OCI-LY7 (cell line): Measurements from ENCODE around the gene CABYR.

Experiments
- EZH2phosphoT487 ChIP-seq: fragments of 200-600 bp; sonication (generic); IDR thresholded peaks from 2 replicates; pipeline ENCODE4 v1.6.1; 2018; ENCODE audit warnings: low read depth, borderline replicate concordance, mild to moderate bottlenecking, mixed run types, antibody characterized with exemption, low read length, moderate library complexity, mixed read lengths
- TF ChIP-seq, protein P1 (sequence below): fragments of 200-600 bp; sonication (generic); conservative IDR thresholded peaks from 2 replicates; pipeline ENCODE4 v1.5.1; 2014; ENCODE audit warnings: mild to moderate bottlenecking, antibody characterized with exemption, low read length, moderate library complexity, mixed read lengths

DNA sequence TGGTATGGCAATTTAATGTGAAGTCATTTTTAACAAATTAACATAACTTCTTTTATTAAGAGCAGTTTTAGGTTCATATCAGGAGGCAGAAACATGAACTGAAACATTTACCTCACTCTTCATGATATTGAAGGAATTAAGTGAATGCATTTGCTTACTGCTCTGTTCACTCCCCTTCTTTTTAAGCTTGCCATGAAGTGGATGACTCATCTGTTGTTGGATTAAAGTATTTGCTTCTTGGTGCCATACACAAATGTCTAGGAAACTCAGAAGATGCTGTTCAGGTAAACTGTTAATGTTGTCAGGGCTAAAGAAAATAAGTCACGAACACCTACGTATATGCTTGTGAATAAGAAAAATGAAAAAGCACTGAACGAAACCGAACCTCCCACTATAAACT lies 10.2 kb upstream of the CABYR start:
- no peak for TF ChIP-seq EZH2phosphoT487
- TF ChIP-seq, protein P1, sequence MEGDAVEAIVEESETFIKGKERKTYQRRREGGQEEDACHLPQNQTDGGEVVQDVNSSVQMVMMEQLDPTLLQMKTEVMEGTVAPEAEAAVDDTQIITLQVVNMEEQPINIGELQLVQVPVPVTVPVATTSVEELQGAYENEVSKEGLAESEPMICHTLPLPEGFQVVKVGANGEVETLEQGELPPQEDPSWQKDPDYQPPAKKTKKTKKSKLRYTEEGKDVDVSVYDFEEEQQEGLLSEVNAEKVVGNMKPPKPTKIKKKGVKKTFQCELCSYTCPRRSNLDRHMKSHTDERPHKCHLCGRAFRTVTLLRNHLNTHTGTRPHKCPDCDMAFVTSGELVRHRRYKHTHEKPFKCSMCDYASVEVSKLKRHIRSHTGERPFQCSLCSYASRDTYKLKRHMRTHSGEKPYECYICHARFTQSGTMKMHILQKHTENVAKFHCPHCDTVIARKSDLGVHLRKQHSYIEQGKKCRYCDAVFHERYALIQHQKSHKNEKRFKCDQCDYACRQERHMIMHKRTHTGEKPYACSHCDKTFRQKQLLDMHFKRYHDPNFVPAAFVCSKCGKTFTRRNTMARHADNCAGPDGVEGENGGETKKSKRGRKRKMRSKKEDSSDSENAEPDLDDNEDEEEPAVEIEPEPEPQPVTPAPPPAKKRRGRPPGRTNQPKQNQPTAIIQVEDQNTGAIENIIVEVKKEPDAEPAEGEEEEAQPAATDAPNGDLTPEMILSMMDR = no peak
